GOT3 (cell line): ENCODE data around the gene HOXB5.

Experiments used
- DNase-seq: peaks from one replicate; lab custom pipeline; 2025; ENCODE audit warnings: mixed read lengths; lab: John Stamatoyannopoulos, UW

HOXB5 gene

GRCh38 chr17:48629411-48629759 is 35.8 kb upstream of the HOXB5 start:
- no peak for DNase-seq

- DNase-seq = no peak
Observed at GRCh38 chr17:48628649-48629410, 35.3 kb upstream of the HOXB5 start.

- no peak for DNase-seq
Observed at GRCh38 chr17:48627623-48628521, 34.3 kb upstream of the HOXB5 start.

GRCh38 chr17:48627118-48627597 is 33.6 kb upstream of the HOXB5 start:
- no peak for DNase-seq

- DNase-seq = no peak
Observed at GRCh38 chr17:48626245-48627117, 32.9 kb upstream of the HOXB5 start, which contains the start of gene HOXB9. Gene HOXB9 (minus strand): TSS chr17:48626358. CDS start chr17:48626269, 89 bp downstream.

GRCh38 chr17:48625495-48626244 is 32.1 kb upstream of the HOXB5 start:
- DNase-seq = no peak

GRCh38 chr17:48624544-48625494 is 31.2 kb upstream of the HOXB5 start:
- no peak for DNase-seq

GRCh38 chr17:48624118-48624517 is 30.5 kb upstream of the HOXB5 start:
- no peak for DNase-seq

GRCh38 chr17:48623583-48623982 is 30.0 kb upstream of the HOXB5 start:
- DNase-seq = no peak

- no peak for DNase-seq
Observed at GRCh38 chr17:48622857-48623256, 29.3 kb upstream of the HOXB5 start.

- DNase-seq = no peak
Observed at GRCh38 chr17:48621410-48622392, 28.1 kb upstream of the HOXB5 start.

- DNase-seq = no peak
Observed at GRCh38 chr17:48620461-48621139, 27.0 kb upstream of the HOXB5 start.

GRCh38 chr17:48619826-48620449 is 26.4 kb upstream of the HOXB5 start:
- no peak for DNase-seq

GRCh38 chr17:48618256-48618896 is 24.8 kb upstream of the HOXB5 start:
- DNase-seq = peak; percentile 61

- DNase-seq = no peak
Observed at GRCh38 chr17:48617471-48618255, 24.1 kb upstream of the HOXB5 start.

GRCh38 chr17:48616717-48617470 is 23.3 kb upstream of the HOXB5 start:
- no peak for DNase-seq
